ENCODE data around the gene NDUFAF8.

DNA sequence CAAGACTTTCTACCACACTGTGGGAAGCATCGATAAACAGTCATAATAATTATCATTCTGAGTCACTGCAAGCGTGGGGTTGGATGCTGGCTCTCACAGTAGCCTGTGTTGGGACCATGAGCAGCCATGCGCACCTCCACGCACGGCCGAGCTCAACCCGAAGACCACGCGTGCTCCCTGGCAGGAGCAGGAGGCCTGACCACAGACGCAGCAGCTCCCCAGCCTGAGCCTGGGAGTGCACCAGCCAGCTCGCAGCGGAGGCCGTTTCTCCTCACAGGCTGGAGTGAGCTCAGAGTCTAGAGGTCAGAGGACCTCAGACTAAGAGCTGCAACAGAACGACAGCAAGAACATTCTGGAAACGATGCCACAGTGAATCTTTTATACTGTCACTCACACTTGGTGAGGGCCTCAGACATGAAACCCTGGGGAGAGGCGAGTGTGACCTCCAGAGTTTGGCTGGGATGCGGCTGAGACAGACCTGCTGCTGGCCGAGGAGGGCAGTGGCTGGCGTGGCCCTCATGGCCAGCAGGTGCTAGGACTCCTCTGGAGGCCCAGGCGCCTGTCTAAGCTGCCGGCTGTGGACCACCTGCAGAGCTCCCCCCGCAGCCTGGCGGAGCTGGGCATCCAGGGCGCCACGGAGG, 6.0 kb downstream of the NDUFAF8 start:
- TF ChIP-seq, protein P1, sequence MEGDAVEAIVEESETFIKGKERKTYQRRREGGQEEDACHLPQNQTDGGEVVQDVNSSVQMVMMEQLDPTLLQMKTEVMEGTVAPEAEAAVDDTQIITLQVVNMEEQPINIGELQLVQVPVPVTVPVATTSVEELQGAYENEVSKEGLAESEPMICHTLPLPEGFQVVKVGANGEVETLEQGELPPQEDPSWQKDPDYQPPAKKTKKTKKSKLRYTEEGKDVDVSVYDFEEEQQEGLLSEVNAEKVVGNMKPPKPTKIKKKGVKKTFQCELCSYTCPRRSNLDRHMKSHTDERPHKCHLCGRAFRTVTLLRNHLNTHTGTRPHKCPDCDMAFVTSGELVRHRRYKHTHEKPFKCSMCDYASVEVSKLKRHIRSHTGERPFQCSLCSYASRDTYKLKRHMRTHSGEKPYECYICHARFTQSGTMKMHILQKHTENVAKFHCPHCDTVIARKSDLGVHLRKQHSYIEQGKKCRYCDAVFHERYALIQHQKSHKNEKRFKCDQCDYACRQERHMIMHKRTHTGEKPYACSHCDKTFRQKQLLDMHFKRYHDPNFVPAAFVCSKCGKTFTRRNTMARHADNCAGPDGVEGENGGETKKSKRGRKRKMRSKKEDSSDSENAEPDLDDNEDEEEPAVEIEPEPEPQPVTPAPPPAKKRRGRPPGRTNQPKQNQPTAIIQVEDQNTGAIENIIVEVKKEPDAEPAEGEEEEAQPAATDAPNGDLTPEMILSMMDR (conservative IDR thresholded peaks at IDR 0.05): no peak
- no peak for TF ChIP-seq ZFX (IDR thresholded peaks at IDR 0.05)
